Measurements from ENCODE around the gene APLF. TPM values are rescaled to one million over a fixed set of nuclear protein-coding genes. Genes with fewer than 3 reads are reported as not detected.

Gene APLF
- total RNA-seq, 2 donors from 2014 or later: 8.7 to 9.7 TPM

DNA sequence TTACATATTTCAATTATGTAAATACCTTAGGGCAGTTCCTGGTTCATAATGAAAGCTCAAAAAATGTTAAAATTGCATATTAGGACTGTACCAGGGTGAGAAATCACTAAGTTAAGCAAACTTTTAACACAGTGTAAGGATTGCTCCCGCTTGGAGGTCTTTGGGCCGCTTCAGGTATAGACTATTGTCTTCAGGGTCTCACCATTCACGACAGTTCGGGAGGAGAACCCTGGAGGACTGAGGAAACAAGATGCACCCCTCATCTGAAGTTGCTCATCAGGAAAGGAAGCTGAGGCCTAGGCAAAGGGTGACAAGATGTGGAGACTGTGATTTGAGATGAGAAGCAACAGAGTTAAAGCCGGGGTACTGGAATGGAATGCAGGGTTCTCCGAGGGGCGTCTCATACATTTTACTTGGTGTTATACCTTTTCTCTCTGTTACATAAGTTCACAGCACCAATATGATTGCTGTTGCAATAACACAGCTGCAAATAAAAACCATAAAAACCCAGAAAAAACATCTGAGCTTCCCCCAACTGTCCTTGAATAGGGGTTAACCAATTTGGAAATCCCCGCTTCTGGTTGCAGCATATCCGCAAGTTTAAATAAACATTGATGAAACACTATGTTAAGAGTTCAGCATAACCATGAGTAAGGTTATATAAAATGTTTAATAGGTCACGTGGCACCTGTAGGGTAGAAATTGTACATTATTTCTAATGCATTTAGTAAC, 40.4 kb upstream of the APLF start:
- H3K36me3 ChIP-seq (ENCODE audit: control insufficient read depth, insufficient read depth, low read length): no peaks in the 10 kb centered on the region
- H3K27ac ChIP-seq (ENCODE audit: low read depth, low read length): no peak overlapping the region
- no peaks in the 10 kb centered on the region for H3K27me3 ChIP-seq (ENCODE audit: control insufficient read depth, insufficient read depth, low read length, poor library complexity, severe bottlenecking)
- no peak overlapping the region for H3K9ac ChIP-seq (ENCODE audit: extremely low read depth, low read length, poor library complexity, severe bottlenecking)
- Mint-ChIP-seq H3K4me3 (no peak overlapping the region), H3K27me3 (ENCODE audit: insufficient read depth) (peaks cover 4% of the 10 kb centered on the region), H3K36me3 (ENCODE audit: low read depth) (no peaks in the 10 kb centered on the region), H3K9me3 (no peaks in the 10 kb centered on the region), H3K4me1 (peaks cover 9% of the 10 kb centered on the region), H3K27ac (no peak overlapping the region)
- WGBS, 2 experiments (ENCODE audit: insufficient coverage in 1 of 2, insufficient read length in 1 of 2): 93 to 96% methylated on average over 4 to 10 of the region's 10 CpGs
- H3K9me3 ChIP-seq (ENCODE audit: control insufficient read depth, low read length): no peaks in the 10 kb centered on the region
- no peaks in the 10 kb centered on the region for H3K4me1 ChIP-seq (ENCODE audit: control insufficient read depth, insufficient read depth, low read length)
- TF ChIP-seq, protein P1, sequence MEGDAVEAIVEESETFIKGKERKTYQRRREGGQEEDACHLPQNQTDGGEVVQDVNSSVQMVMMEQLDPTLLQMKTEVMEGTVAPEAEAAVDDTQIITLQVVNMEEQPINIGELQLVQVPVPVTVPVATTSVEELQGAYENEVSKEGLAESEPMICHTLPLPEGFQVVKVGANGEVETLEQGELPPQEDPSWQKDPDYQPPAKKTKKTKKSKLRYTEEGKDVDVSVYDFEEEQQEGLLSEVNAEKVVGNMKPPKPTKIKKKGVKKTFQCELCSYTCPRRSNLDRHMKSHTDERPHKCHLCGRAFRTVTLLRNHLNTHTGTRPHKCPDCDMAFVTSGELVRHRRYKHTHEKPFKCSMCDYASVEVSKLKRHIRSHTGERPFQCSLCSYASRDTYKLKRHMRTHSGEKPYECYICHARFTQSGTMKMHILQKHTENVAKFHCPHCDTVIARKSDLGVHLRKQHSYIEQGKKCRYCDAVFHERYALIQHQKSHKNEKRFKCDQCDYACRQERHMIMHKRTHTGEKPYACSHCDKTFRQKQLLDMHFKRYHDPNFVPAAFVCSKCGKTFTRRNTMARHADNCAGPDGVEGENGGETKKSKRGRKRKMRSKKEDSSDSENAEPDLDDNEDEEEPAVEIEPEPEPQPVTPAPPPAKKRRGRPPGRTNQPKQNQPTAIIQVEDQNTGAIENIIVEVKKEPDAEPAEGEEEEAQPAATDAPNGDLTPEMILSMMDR (conservative IDR thresholded peaks at IDR 0.05): no peak
- DNase-seq: no peak
- H3K4me3 ChIP-seq (ENCODE audit: low read length): no peak overlapping the region

DNA sequence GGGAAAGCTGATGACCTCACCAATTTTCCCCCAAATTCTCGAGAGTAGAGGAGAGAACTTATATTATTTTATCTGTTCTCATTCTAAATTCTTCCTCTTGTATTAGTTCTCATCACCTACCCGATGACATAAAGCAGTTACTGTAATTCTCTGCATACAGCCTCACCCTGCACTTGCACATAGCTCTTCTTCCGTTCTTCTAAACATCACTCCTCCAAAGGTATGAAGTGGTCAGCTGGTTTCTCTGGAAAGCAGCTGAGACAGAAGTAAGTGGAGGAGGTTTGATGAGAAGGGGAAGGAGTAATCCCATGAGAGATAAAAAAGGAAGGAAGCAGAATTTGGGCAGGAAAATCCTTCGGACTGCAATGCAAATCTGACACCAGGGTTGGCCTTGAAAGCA, 39.3 kb upstream of the APLF start:
- Mint-ChIP-seq H3K4me3 (no peak overlapping the region), H3K27me3 (ENCODE audit: insufficient read depth) (peaks cover 4% of the 10 kb centered on the region), H3K4me1 (peaks cover 9% of the 10 kb centered on the region), H3K36me3 (ENCODE audit: low read depth) (no peaks in the 10 kb centered on the region), H3K27ac (no peak overlapping the region), H3K9me3 (no peaks in the 10 kb centered on the region)
- no peaks in the 10 kb centered on the region for H3K4me1 ChIP-seq (ENCODE audit: control insufficient read depth, insufficient read depth, low read length)
- no peaks in the 10 kb centered on the region for H3K36me3 ChIP-seq (ENCODE audit: control insufficient read depth, insufficient read depth, low read length)
- no peak overlapping the region for H3K27ac ChIP-seq (ENCODE audit: low read depth, low read length)
- H3K27me3 ChIP-seq (ENCODE audit: control insufficient read depth, insufficient read depth, low read length, poor library complexity, severe bottlenecking): no peaks in the 10 kb centered on the region
- 89 to 95% methylated on average over 2 to 4 of the region's 4 CpGs for WGBS, 2 experiments (ENCODE audit: insufficient coverage in 1 of 2, insufficient read length in 1 of 2)
- no peak overlapping the region for H3K9ac ChIP-seq (ENCODE audit: extremely low read depth, low read length, poor library complexity, severe bottlenecking)
- DNase-seq: no peak
- no peaks in the 10 kb centered on the region for H3K9me3 ChIP-seq (ENCODE audit: control insufficient read depth, low read length)
- H3K4me3 ChIP-seq (ENCODE audit: low read length): no peak overlapping the region
- TF ChIP-seq, protein P1 (conservative IDR thresholded peaks at IDR 0.05): no peak

DNA sequence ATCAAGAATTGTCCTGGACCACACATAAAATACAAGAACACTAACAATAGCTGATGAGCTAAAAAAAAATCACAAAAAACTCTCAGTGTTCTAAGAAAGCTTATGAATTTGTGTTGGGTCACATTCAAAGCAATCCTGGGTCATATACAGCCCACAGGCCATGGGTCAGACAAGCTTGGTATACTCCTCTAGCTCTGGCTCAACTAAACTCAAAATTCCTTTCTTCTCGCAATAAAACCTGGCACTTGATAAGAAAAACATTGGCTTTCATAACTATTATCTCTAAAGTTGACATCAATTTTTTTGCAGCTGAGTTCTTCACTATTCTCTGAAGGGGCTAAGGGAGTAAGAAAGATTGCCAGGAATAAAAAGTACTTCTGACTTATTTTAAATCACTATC, 38.6 kb upstream of the APLF start:
- Histone ChIP-seq H3K27me3 (ENCODE audit: control insufficient read depth, insufficient read depth, low read length, poor library complexity, severe bottlenecking) (no peaks in the 10 kb centered on the region), H3K36me3 (ENCODE audit: control insufficient read depth, insufficient read depth, low read length) (no peaks in the 10 kb centered on the region), H3K9me3 (ENCODE audit: control insufficient read depth, low read length) (no peaks in the 10 kb centered on the region), H3K4me3 (ENCODE audit: low read length) (no peak overlapping the region), H3K27ac (ENCODE audit: low read depth, low read length) (no peak overlapping the region), H3K9ac (ENCODE audit: extremely low read depth, low read length, poor library complexity, severe bottlenecking) (no peak overlapping the region), H3K4me1 (ENCODE audit: control insufficient read depth, insufficient read depth, low read length) (no peaks in the 10 kb centered on the region)
- TF ChIP-seq, protein P1 (conservative IDR thresholded peaks at IDR 0.05): no peak
- Mint-ChIP-seq H3K27me3 (ENCODE audit: insufficient read depth) (peaks cover 4% of the 10 kb centered on the region), H3K36me3 (ENCODE audit: low read depth) (no peaks in the 10 kb centered on the region), H3K9me3 (no peaks in the 10 kb centered on the region), H3K4me3 (no peak overlapping the region), H3K4me1 (peaks cover 9% of the 10 kb centered on the region), H3K27ac (no peak overlapping the region)
- 89 to 90% methylated on average over 1 of the region's 1 CpG for WGBS, 2 experiments (ENCODE audit: insufficient coverage in 1 of 2, insufficient read length in 1 of 2)
- no peak for DNase-seq

All from endodermal cell (in vitro differentiated cells).